SK-N-SH treated with all-trans-retinoic acid at 6 μM for 48 hours (cell line): ENCODE measurements around the gene RABGAP1L.

ENCODE experiments used
- SNAI2 ChIP-seq: fragments of 250-450 bp; sonication (Bioruptor Pico); IDR thresholded peaks from 2 replicates; pipeline ENCODE4 v1.5.0; 2020; ENCODE audit warnings: mild to moderate bottlenecking, moderate library complexity
- ZFP3 ChIP-seq: fragments of 250-450 bp; sonication (Bioruptor Pico); IDR thresholded peaks from 2 replicates; pipeline ENCODE4 v1.5.0; 2020; ENCODE audit warnings: mild to moderate bottlenecking, moderate library complexity

DNA sequence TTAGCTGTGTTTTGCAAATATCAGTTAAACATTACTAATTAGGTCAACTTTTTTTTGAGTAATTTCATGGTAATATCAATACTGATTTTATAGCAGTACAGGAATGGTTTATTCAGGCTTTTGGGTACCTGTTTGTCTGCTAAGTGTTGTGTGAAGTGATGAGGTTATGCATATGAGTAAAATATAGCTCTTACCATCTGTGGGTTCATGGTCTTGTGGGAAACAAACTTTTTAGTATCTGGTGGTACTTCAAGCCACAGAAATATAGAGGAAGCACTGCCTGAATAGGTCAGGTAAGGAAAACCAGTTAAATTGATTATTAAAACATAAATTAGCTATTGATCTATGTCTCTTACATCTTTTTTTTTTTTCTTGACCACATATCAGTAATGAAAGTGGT, 113.9 kb downstream of the RABGAP1L start:
- TF ChIP-seq SNAI2 (no peak), ZFP3 (CRISPR knock-in tag) (no peak)
